ENCODE data around the gene UBA7. TPM values are rescaled to one million over a fixed set of nuclear protein-coding genes. Genes with fewer than 3 reads are reported as not detected.
A peak's percentile ranks its signal among the peaks of the same experiment; 100 is the strongest.

Gene UBA7, protein sequence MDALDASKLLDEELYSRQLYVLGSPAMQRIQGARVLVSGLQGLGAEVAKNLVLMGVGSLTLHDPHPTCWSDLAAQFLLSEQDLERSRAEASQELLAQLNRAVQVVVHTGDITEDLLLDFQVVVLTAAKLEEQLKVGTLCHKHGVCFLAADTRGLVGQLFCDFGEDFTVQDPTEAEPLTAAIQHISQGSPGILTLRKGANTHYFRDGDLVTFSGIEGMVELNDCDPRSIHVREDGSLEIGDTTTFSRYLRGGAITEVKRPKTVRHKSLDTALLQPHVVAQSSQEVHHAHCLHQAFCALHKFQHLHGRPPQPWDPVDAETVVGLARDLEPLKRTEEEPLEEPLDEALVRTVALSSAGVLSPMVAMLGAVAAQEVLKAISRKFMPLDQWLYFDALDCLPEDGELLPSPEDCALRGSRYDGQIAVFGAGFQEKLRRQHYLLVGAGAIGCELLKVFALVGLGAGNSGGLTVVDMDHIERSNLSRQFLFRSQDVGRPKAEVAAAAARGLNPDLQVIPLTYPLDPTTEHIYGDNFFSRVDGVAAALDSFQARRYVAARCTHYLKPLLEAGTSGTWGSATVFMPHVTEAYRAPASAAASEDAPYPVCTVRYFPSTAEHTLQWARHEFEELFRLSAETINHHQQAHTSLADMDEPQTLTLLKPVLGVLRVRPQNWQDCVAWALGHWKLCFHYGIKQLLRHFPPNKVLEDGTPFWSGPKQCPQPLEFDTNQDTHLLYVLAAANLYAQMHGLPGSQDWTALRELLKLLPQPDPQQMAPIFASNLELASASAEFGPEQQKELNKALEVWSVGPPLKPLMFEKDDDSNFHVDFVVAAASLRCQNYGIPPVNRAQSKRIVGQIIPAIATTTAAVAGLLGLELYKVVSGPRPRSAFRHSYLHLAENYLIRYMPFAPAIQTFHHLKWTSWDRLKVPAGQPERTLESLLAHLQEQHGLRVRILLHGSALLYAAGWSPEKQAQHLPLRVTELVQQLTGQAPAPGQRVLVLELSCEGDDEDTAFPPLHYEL
- total RNA-seq (102 TPM), polyA plus RNA-seq (ENCODE audit: insufficient read depth, low read depth, low replicate concordance) (29.8 TPM)
- long read RNA-seq, donor 1 = 0 reads
- long read RNA-seq, donor 2, partial matches to known transcripts = 19 of 23 reads
- long read RNA-seq, donor 2, other reads (novel, unspliced or antisense) = 0 of 23 reads
- long read RNA-seq, donor 3, partial matches to known transcripts = 10 of 11 reads
- long read RNA-seq, donor 3, other reads (novel, unspliced or antisense) = 0 of 11 reads
- long read RNA-seq, donor 4, partial matches to known transcripts = 6 of 8 reads
- long read RNA-seq, donor 4, other reads (novel, unspliced or antisense) = 0 of 8 reads
- long read RNA-seq, donor 5 = 0 reads
- long read RNA-seq, donor 6, partial matches to known transcripts = 0 of 1 reads
- long read RNA-seq, donor 6, other reads (novel, unspliced or antisense) = 0 of 1 reads
- long read RNA-seq, donor 7, partial matches to known transcripts = 14 of 29 reads
- long read RNA-seq, donor 7, other reads (novel, unspliced or antisense) = 11 of 29 reads
- long read RNA-seq, donor 8, partial matches to known transcripts = 7 of 9 reads
- long read RNA-seq, donor 8, other reads (novel, unspliced or antisense) = 0 of 9 reads
- long read RNA-seq, donor 9 = 0 reads
- long read RNA-seq, donor 10, partial matches to known transcripts = 10 of 14 reads
- long read RNA-seq, donor 10, other reads (novel, unspliced or antisense) = 0 of 14 reads

DNA sequence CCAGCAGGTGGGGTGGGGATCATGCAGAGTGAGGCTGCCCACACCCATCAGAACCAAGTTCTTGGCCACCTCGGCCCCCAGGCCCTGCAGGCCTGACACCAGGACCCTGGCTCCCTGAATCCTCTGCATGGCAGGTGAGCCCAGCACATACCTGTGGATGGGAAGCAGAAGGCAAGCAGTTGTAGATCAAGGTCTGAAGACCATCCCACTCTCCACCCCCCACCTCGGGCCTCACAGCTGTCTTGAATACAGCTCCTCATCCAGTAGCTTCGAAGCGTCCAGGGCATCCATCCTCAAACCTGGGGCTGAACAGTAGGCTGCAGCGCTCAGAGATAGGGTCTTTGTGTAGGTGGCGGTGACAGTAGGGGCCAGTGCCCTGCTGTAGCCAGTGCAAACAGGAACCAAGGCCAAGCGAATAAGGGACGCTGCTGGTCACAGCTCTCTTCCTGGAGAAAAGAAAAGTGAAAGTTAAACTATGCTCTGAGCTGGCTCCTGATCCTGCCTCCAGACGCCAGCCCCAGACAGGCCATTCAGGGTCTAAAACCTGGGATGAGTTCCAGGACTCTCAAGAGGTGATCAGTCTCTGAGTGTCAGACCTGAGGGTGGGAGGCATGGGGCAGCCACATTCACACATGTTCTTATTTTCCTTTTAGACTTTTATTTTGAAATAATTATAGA, at the start of gene UBA7:
UBA7 (minus strand) TSS at position 457 of the 678 bp plus-strand sequence; CDS start at position 291, 166 bp downstream.
- Histone ChIP-seq H3K27ac (ENCODE audit: low read depth in 2 of 2, low read length in 2 of 2) (peak within 1 kb of the TSS; percentile 63 to 85), H3K9me3 (ENCODE audit: control insufficient read depth in 2 of 3, insufficient read depth in 1 of 3, low read length in 3 of 3) (no peaks in the 10 kb centered on the region), H3K9ac (ENCODE audit: low read length in 3 of 3) (peak within 1 kb of the TSS; percentile 32 to 91 (median 83)), H3K4me3 (ENCODE audit: low read length in 3 of 3) (peak within 1 kb of the TSS; percentile 49 to 79 (median 66)), H3K4me1 (ENCODE audit: control insufficient read depth in 2 of 3, insufficient read depth in 2 of 3, low read depth in 1 of 3, low read length in 3 of 3) (peaks cover 0 to 29% (median 5%) of the 10 kb centered on the region in 3 donors), H3K36me3 (ENCODE audit: control insufficient read depth in 2 of 3, insufficient read depth in 3 of 3, low read length in 3 of 3) (peaks cover 0 to 13% (median 6%) of the 10 kb centered on the region in 3 donors), H3K27me3 (ENCODE audit: control insufficient read depth, insufficient read depth, low read length) (no peaks in the 10 kb centered on the region)
- TF ChIP-seq, protein P1, sequence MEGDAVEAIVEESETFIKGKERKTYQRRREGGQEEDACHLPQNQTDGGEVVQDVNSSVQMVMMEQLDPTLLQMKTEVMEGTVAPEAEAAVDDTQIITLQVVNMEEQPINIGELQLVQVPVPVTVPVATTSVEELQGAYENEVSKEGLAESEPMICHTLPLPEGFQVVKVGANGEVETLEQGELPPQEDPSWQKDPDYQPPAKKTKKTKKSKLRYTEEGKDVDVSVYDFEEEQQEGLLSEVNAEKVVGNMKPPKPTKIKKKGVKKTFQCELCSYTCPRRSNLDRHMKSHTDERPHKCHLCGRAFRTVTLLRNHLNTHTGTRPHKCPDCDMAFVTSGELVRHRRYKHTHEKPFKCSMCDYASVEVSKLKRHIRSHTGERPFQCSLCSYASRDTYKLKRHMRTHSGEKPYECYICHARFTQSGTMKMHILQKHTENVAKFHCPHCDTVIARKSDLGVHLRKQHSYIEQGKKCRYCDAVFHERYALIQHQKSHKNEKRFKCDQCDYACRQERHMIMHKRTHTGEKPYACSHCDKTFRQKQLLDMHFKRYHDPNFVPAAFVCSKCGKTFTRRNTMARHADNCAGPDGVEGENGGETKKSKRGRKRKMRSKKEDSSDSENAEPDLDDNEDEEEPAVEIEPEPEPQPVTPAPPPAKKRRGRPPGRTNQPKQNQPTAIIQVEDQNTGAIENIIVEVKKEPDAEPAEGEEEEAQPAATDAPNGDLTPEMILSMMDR (IDR thresholded peaks at IDR 0.05; ENCODE audit: borderline replicate concordance, extremely low read depth, insufficient read depth) = no peak
- DNase-seq (peak in 4 of 5 donors; percentile 31 to 86 (median 60)), FAIRE-seq (no peak)
- intact Hi-C loops (cut with DNase I) = no loop called here

DNA sequence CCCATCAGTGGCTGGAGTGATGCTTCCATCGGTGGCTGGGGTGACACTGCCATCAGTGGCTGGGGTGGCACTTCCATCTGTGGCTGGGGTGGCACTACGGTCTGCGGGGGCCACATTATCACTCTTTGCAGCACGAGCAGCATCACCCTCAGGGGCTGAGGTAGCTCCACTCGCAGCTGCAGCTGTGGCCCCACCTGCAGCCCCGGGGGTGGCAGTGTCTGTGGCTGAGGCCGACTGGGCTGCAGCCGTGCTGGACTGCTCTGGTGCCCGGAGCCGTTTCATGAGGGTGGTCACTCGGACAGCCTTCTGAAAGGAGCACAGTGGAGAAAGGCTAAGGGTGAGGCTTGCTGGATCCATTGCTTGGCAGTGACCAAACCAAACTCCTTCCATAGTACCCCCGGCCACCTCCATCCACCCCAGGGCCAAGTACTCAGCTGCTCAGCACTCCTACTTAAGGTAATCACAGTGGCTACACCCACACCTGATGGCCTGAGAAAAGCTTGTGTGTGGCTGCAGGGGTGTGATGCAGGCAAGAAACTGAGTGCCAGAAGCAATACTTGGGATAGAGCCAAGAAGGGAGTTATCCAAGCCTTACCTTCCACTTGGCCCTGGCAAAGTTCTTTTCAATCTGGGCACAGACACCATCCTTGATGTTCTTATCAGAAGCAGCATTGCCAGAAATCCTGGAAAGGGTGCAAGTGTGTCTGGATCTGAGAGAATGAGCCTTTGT, 46.0 kb upstream of the UBA7 start:
- Histone ChIP-seq H3K4me3 (ENCODE audit: low read length in 3 of 3) (no peak overlapping the region), H3K27me3 (ENCODE audit: control insufficient read depth, insufficient read depth, low read length) (no peaks in the 10 kb centered on the region), H3K27ac (ENCODE audit: low read depth in 2 of 2, low read length in 2 of 2) (no peak overlapping the region), H3K4me1 (ENCODE audit: control insufficient read depth in 2 of 3, insufficient read depth in 2 of 3, low read depth in 1 of 3, low read length in 3 of 3) (peaks cover 0 to 7% (median 0%) of the 10 kb centered on the region in 3 donors), H3K36me3 (ENCODE audit: control insufficient read depth in 2 of 3, insufficient read depth in 3 of 3, low read length in 3 of 3) (no peaks in the 10 kb centered on the region), H3K9ac (ENCODE audit: low read length in 3 of 3) (no peak overlapping the region), H3K9me3 (ENCODE audit: control insufficient read depth in 2 of 3, insufficient read depth in 1 of 3, low read length in 3 of 3) (no peaks in the 10 kb centered on the region)
- FAIRE-seq = no peak
- DNase-seq = no peak
- intact Hi-C loops (cut with DNase I) = no loop called here
- TF ChIP-seq, protein P1 (IDR thresholded peaks at IDR 0.05; ENCODE audit: borderline replicate concordance, extremely low read depth, insufficient read depth) = no peak
